Measurements from ENCODE around the gene HEXA.

The HEXA gene

GRCh38 chr15:72389231-72389630 is 13.4 kb upstream of the HEXA start:
- H3K27ac ChIP-seq (ENCODE audit: extremely low read depth, low read depth, low read length), result no peak overlapping the region
- POLR2A ChIA-PET, result interaction anchor here (0.9 to 1.5 kb wide), 2 partner anchors 11 to 14 kb away, joined by 3 to 5 read pairs; partner anchors contain the start of gene HEXA
- H3K9me3 ChIP-seq (ENCODE audit: control insufficient read depth, insufficient read depth, low read depth, low read length), result no peaks in the 10 kb centered on the region
- no peaks in the 10 kb centered on the region; the same call in 1 of the 2 replicates for H3K4me1 ChIP-seq (ENCODE audit: control insufficient read depth, insufficient read depth, low read length)
- no peak overlapping the region for H3K4me3 ChIP-seq (ENCODE audit: low read depth, low read length)
- TF ChIP-seq FEZF1 (tag by site-specific recombination; IDR thresholded peaks at IDR 0.05) (peak; percentile 28; the same call in 1 of the 2 replicates), PRDM4 (tag by site-specific recombination; IDR thresholded peaks at IDR 0.05) (no peak)
- CTCF ChIA-PET, result interaction anchor here (1.0 kb wide), 1 partner anchor 13 kb away, joined by 4 read pairs; the partner anchor contains the start of gene HEXA
- H3K36me3 ChIP-seq (ENCODE audit: control insufficient read depth in 2 of 2, insufficient read depth in 1 of 2, low read length in 2 of 2), result no peaks in the 10 kb centered on the region

- Histone ChIP-seq H3K4me3 (ENCODE audit: low read depth, low read length) (no peak overlapping the region), H3K27ac (ENCODE audit: extremely low read depth, low read depth, low read length) (no peak overlapping the region), H3K36me3 (ENCODE audit: control insufficient read depth in 2 of 2, insufficient read depth in 1 of 2, low read length in 2 of 2) (no peaks in the 10 kb centered on the region), H3K9me3 (ENCODE audit: control insufficient read depth, insufficient read depth, low read depth, low read length) (no peaks in the 10 kb centered on the region), H3K4me1 (ENCODE audit: control insufficient read depth, insufficient read depth, low read length) (no peaks in the 10 kb centered on the region)
- POLR2A ChIA-PET, result interaction anchor here (1.2 kb wide), 1 partner anchor 12 kb away, joined by 3 read pairs; the partner anchor contains the start of gene HEXA
- CTCF ChIA-PET, result interaction anchor here (0.7 kb wide), 1 partner anchor 1577 kb away, joined by 4 read pairs; no protein-coding TSS in a partner anchor
- TF ChIP-seq ZNF341 (tag by site-specific recombination; IDR thresholded peaks at IDR 0.05; ENCODE audit: low read depth), result no peak
- TF ChIP-seq ZFP69B (tag by site-specific recombination; IDR thresholded peaks at IDR 0.05), result no peak
- no peak for TF ChIP-seq ZIC2 (tag by site-specific recombination; IDR thresholded peaks at IDR 0.05)
- TF ChIP-seq ZNF76 (tag by site-specific recombination; IDR thresholded peaks at IDR 0.05; ENCODE audit: borderline replicate concordance, low read depth), result no peak
- no peak for TF ChIP-seq ELK4 (IDR thresholded peaks at IDR 0.05; ENCODE audit: borderline replicate concordance, low read depth, low read length)
- no peak for TF ChIP-seq REST (tag by site-specific recombination; IDR thresholded peaks at IDR 0.05)
- TF ChIP-seq ZNF248 (tag by site-specific recombination; IDR thresholded peaks at IDR 0.05), result no peak
- TF ChIP-seq KLF9 (tag by site-specific recombination; IDR thresholded peaks at IDR 0.05; ENCODE audit: low read depth), result no peak
- TF ChIP-seq ZNF354C (tag by site-specific recombination; IDR thresholded peaks at IDR 0.05; ENCODE audit: borderline replicate concordance, low read depth), result no peak
- TF ChIP-seq ZNF792 (tag by site-specific recombination; IDR thresholded peaks at IDR 0.05), result no peak
- TF ChIP-seq FEZF1 (tag by site-specific recombination; IDR thresholded peaks at IDR 0.05), result no peak
- TF ChIP-seq ZNF555 (tag by site-specific recombination; conservative IDR thresholded peaks at IDR 0.05), result no peak
- TF ChIP-seq PRDM2 (tag by site-specific recombination; IDR thresholded peaks at IDR 0.05; ENCODE audit: borderline replicate concordance), result no peak
- TF ChIP-seq YY1 (tag by site-specific recombination; IDR thresholded peaks at IDR 0.05), result no peak
Measured at GRCh38 chr15:72387741-72388140, 11.9 kb upstream of the HEXA start.

All from HEK293 (cell line).